Ectodermal cell (in vitro differentiated cells): ENCODE measurements around the gene CAPG.
"Not testable (repeated sequence)": the region's sequence is repeated elsewhere in the genome, so short reads cannot be mapped to it uniquely, and the experiment has no call there.

Experiments used
- H3K27ac ChIP-seq: 2 replicates; pipeline ENCODE4 v1.7.0; 2013; ENCODE audit warnings: mild to moderate bottlenecking, low read depth, low read length; ENCODE audit not compliant: insufficient read depth, poor library complexity, severe bottlenecking
- H3K27me3 ChIP-seq: 2 replicates; pipeline ENCODE4 v1.7.0; 2013; ENCODE audit warnings: mild to moderate bottlenecking, low read length; ENCODE audit not compliant: insufficient read depth, control insufficient read depth, poor library complexity, severe bottlenecking
- H3K36me3 ChIP-seq: one replicate; pipeline ENCODE4 v1.7.0; 2013; ENCODE audit warnings: low read length; ENCODE audit not compliant: control insufficient read depth, insufficient read depth
- H3K4me1 ChIP-seq: one replicate; pipeline ENCODE4 v1.7.0; 2013; ENCODE audit warnings: low read length; ENCODE audit not compliant: control insufficient read depth, insufficient read depth
- H3K4me3 ChIP-seq: 2 replicates; pipeline ENCODE4 v1.7.0; 2013; ENCODE audit warnings: low read depth, low read length, control low read depth; ENCODE audit not compliant: insufficient read depth
- H3K9me3 ChIP-seq: 2 replicates; pipeline ENCODE4 v1.7.0; 2013; ENCODE audit warnings: mild to moderate bottlenecking, low read length, moderate library complexity; ENCODE audit not compliant: control insufficient read depth
- WGBS, 2 experiments: methylation state at CpG; one replicate each; pipeline ENCODE4 v1.1.7; 2013; ENCODE audit warnings: missing lambda C conversion rate in 2 of 2; 5-methylcytosine and 5-hydroxymethylcytosine counted together

CAPG gene

GRCh38 chr2:85367180-85367579 lies 43.0 kb downstream of the CAPG start:
- H3K4me1 ChIP-seq, result no peaks in the 10 kb centered on the region
- no peaks in the 10 kb centered on the region for H3K27me3 ChIP-seq
- H3K9me3 ChIP-seq, result no peaks in the 10 kb centered on the region
- H3K4me3 ChIP-seq, result no peak overlapping the region
- no peak overlapping the region for H3K27ac ChIP-seq
- WGBS, 2 experiments, result 86 to 87% methylated on average over 5 of the region's 5 CpGs
- peaks cover 4% of the 10 kb centered on the region for H3K36me3 ChIP-seq

- not testable (repeated sequence) for H3K27ac ChIP-seq, H3K27me3 ChIP-seq, H3K4me3 ChIP-seq, H3K9me3 ChIP-seq, H3K36me3 ChIP-seq, H3K4me1 ChIP-seq
- 93 to 94% methylated on average over 4 to 5 of the region's 5 CpGs for WGBS, 2 experiments
These were observed 47.3 kb downstream of the CAPG start for GRCh38 chr2:85362653-85363387.

- 90 to 98% methylated on average over 3 of the region's 3 CpGs for WGBS, 2 experiments
- Histone ChIP-seq H3K4me3 (no peak overlapping the region), H3K36me3 (peaks cover 5% of the 10 kb centered on the region), H3K4me1 (no peaks in the 10 kb centered on the region), H3K27ac (no peak overlapping the region), H3K9me3 (no peaks in the 10 kb centered on the region), H3K27me3 (no peaks in the 10 kb centered on the region)
These were observed 52.4 kb downstream of the CAPG start for GRCh38 chr2:85357736-85358135.

- no peaks in the 10 kb centered on the region for H3K27me3 ChIP-seq
- H3K4me3 ChIP-seq, result no peak overlapping the region
- H3K36me3 ChIP-seq, result no peaks in the 10 kb centered on the region
- H3K27ac ChIP-seq, result no peak overlapping the region
- no peaks in the 10 kb centered on the region for H3K9me3 ChIP-seq
- no peaks in the 10 kb centered on the region for H3K4me1 ChIP-seq
- WGBS, 2 experiments, result 91 to 98% methylated on average over 2 of the region's 2 CpGs
These were observed 54.0 kb downstream of the CAPG start for GRCh38 chr2:85356186-85356585.

- Histone ChIP-seq H3K4me1 (no peaks in the 10 kb centered on the region), H3K27me3 (no peaks in the 10 kb centered on the region), H3K9me3 (no peaks in the 10 kb centered on the region), H3K27ac (no peak overlapping the region), H3K4me3 (peak overlapping the region; percentile 70), H3K36me3 (no peaks in the 10 kb centered on the region)
- 90 to 91% methylated on average over 3 of the region's 3 CpGs for WGBS, 2 experiments
These were observed 54.6 kb downstream of the CAPG start for GRCh38 chr2:85355521-85355920.

GRCh38 chr2:85355073-85355410 lies 55.1 kb downstream of the CAPG start:
- Histone ChIP-seq H3K4me1 (no peaks in the 10 kb centered on the region), H3K27me3 (no peaks in the 10 kb centered on the region), H3K4me3 (peak overlapping the region; percentile 70), H3K27ac (no peak overlapping the region), H3K9me3 (no peaks in the 10 kb centered on the region), H3K36me3 (no peaks in the 10 kb centered on the region)
- WGBS, 2 experiments, result 22 to 24% methylated on average over 10 of the region's 10 CpGs

- no peaks in the 10 kb centered on the region for H3K36me3 ChIP-seq
- 3 to 4% methylated on average over 42 of the region's 42 CpGs for WGBS, 2 experiments
These were observed 55.7 kb downstream of the CAPG start, which contains the start of the genes ELMOD3 and RETSAT for GRCh38 chr2:85354286-85355072. ELMOD3 (plus strand) TSS chr2:85354769; CDS start chr2:85357199, 2,430 bp downstream. RETSAT (minus strand) TSS chr2:85354528; CDS start chr2:85354507, 21 bp downstream.

GRCh38 chr2:85353876-85354285 lies 56.3 kb downstream of the CAPG start:
- WGBS, 2 experiments, result 76 to 79% methylated on average over 16 of the region's 16 CpGs

More at GRCh38 chr2:85354286-85355072, 55.7 kb downstream of the CAPG start, which contains the start of the genes ELMOD3 and RETSAT:
- Histone ChIP-seq H3K4me1 (no peaks in the 10 kb centered on the region), H3K4me3 (peak within 1 kb of the TSS; percentile 70), H3K9me3 (no peaks in the 10 kb centered on the region), H3K27ac (no peak within 1 kb of the TSS), H3K27me3 (no peaks in the 10 kb centered on the region)

GRCh38 chr2:85347599-85347998 lies 62.6 kb downstream of the CAPG start:
- Histone ChIP-seq H3K4me1 (no peaks in the 10 kb centered on the region), H3K4me3 (no peak overlapping the region), H3K27me3 (no peaks in the 10 kb centered on the region), H3K9me3 (no peaks in the 10 kb centered on the region), H3K27ac (no peak overlapping the region), H3K36me3 (no peaks in the 10 kb centered on the region)
- WGBS, 2 experiments, result 94 to 100% methylated on average over 3 of the region's 3 CpGs

More at GRCh38 chr2:85353876-85354285, 56.3 kb downstream of the CAPG start:
- H3K27ac ChIP-seq, result no peak overlapping the region
- no peaks in the 10 kb centered on the region for H3K4me1 ChIP-seq
- H3K4me3 ChIP-seq, result peak overlapping the region; percentile 70
- no peaks in the 10 kb centered on the region for H3K27me3 ChIP-seq
- no peaks in the 10 kb centered on the region for H3K36me3 ChIP-seq
- no peaks in the 10 kb centered on the region for H3K9me3 ChIP-seq
